ENCODE results near the gene RASSF8. TPM values are rescaled to one million over a fixed set of nuclear protein-coding genes. Genes with fewer than 3 reads are reported as not detected.

Gene RASSF8
- total and polyA plus RNA-seq, 9 of the 15 experiments (the other 6 are each of a cell fraction or from before 2014, with no cell fraction given), result 0.01 to 0.36 (median 0.12) TPM; not detected in 1

- TF ChIP-seq SLC30A9 (CRISPR knock-in tag; IDR thresholded peaks at IDR 0.05) (no peak), PHTF2 (CRISPR knock-in tag; IDR thresholded peaks at IDR 0.05) (no peak), AFF4 (CRISPR knock-in tag; IDR thresholded peaks at IDR 0.05) (no peak), ELK3 (CRISPR knock-in tag; IDR thresholded peaks at IDR 0.05) (no peak), JUN (IDR thresholded peaks at IDR 0.05; ENCODE audit: borderline replicate concordance, low read depth, low read length) (no peak), JUN (CRISPR knock-in tag; IDR thresholded peaks at IDR 0.05; ENCODE audit: borderline replicate concordance) (no peak; the same call in 1 of the 2 replicates), MCM2 (IDR thresholded peaks at IDR 0.05; ENCODE audit: low read depth) (no peak), ESRRB (CRISPR knock-in tag; IDR thresholded peaks at IDR 0.05; ENCODE audit: borderline replicate concordance) (no peak), FOSL1 (tag; conservative IDR thresholded peaks at IDR 0.05) (no peak; the same call in 1 of the 2 replicates), FOXP1 (CRISPR knock-in tag; IDR thresholded peaks at IDR 0.05) (peak; percentile 89; the same call in 1 of the 2 replicates), ZNF398 (CRISPR knock-in tag; IDR thresholded peaks at IDR 0.05) (no peak), TGIF2 (CRISPR knock-in tag; IDR thresholded peaks at IDR 0.05) (no peak), EWSR1 (IDR thresholded peaks at IDR 0.05; ENCODE audit: borderline replicate concordance, low read depth, partially characterized antibody) (no peak), PREB (CRISPR knock-in tag; IDR thresholded peaks at IDR 0.05) (no peak), ADNP (tag; IDR thresholded peaks at IDR 0.05) (no peak), TBP (optimal IDR thresholded peaks at IDR 0.05; ENCODE audit: low read depth, low read length) (peak; percentile 34), HCFC1 (IDR thresholded peaks at IDR 0.05; ENCODE audit: low read depth, low read length) (no peak), FOXK2 (conservative IDR thresholded peaks at IDR 0.05 in 1 of 2, IDR thresholded peaks at IDR 0.05 in 1 of 2; ENCODE audit: low read depth in 2 of 2) (no peak)
These were observed 155.6 kb downstream of the RASSF8 start (continued) for GRCh38 chr12:26113853-26114719.
